Uterus (tissue), 4 donors: Measurements from ENCODE around the gene STAC2. TPM values are rescaled to one million over a fixed set of nuclear protein-coding genes. Genes with fewer than 3 reads are reported as not detected.

ENCODE experiments used
- DNase-seq, 2 donors: peaks; one replicate each; pipeline ENCODE4 v3.0.0-alpha.2; 2019 to 2020
- H3K27ac ChIP-seq, 2 donors: fragments of 200-600 bp; sonication (generic); 1 replicate in 1 of 2; 2 replicates in 1 of 2; pipeline ENCODE4 v1.5.1; 2016 to 2018
- H3K27me3 ChIP-seq, 2 donors: fragments of 200-600 bp; sonication (generic); one replicate each; pipeline ENCODE4 v1.5.1; 2018 to 2019; ENCODE audit warnings: control low read depth in 1 of 2
- H3K36me3 ChIP-seq, 2 donors: fragments of 200-600 bp; sonication (generic); one replicate each; pipeline ENCODE4 v1.5.1; 2019; ENCODE audit warnings: control low read depth in 1 of 2
- H3K4me1 ChIP-seq, 2 donors: fragments of 200-600 bp; sonication (generic); one replicate each; pipeline ENCODE4 v1.5.1; 2018 to 2019; ENCODE audit warnings: control low read depth in 1 of 2
- H3K4me3 ChIP-seq, 2 donors: fragments of 200-600 bp; sonication (generic); 1 replicate in 1 of 2; 2 replicates in 1 of 2; pipeline ENCODE4 v1.5.1; 2018 to 2019; ENCODE audit warnings: mild to moderate bottlenecking in 1 of 2
- H3K9me3 ChIP-seq, 2 donors: fragments of 200-600 bp; sonication (generic); one replicate each; pipeline ENCODE4 v1.5.1; 2019; ENCODE audit warnings: control low read depth in 1 of 2
- CTCF ChIP-seq, 4 experiments: fragments of 200-600 bp in 2 of 4; fragments of 450-650 bp in 2 of 4; sonication (generic) in 2 of 4; IDR thresholded peaks; one replicate each; pipeline ENCODE4 v1.5.1; 2016 to 2019; ENCODE audit warnings: antibody characterized with exemption in 4 of 4, mild to moderate bottlenecking in 2 of 4, moderate library complexity in 1 of 4
- POLR2A ChIP-seq, 2 donors: fragments of 450-650 bp; IDR thresholded peaks; one replicate each; pipeline ENCODE4 v1.6.1; 2016; ENCODE audit warnings: antibody characterized with exemption in 2 of 2, mild to moderate bottlenecking in 1 of 2, moderate library complexity in 1 of 2
- intact Hi-C: fragments of 100-400 bp; cut with DNase I; formaldehyde crosslinking; loops from one replicate; pipeline ENCODE4 v1.15.1; 2023; ENCODE audit warnings: low total_unique reads
- total RNA-seq, 4 donors: library from RNA; depleted of rRNA in 3 of 4; stranded (reverse); fragments of >200 nt in 3 of 4; gene quantifications; one replicate each; pipeline versions ENCODE4 v1.1.0 to v1.2.4, GENCODE V29; 2014 to 2023
- donor health status: DM: yes; HTN: yes; CAD: no.

The STAC2 gene
- total RNA-seq, 4 donors from 2014 or later: 0.59 to 14.4 (median 1.1) TPM

- TF ChIP-seq POLR2A (IDR thresholded peaks at IDR 0.05) (no peak), CTCF (IDR thresholded peaks at IDR 0.05) (no peak)
- no peak for DNase-seq
- intact Hi-C loops: no loop called here
- no peaks in the 10 kb centered on the region for H3K36me3 ChIP-seq
- no peak overlapping the region for H3K4me3 ChIP-seq
- H3K9me3 ChIP-seq: no peaks in the 10 kb centered on the region
- no peaks in the 10 kb centered on the region for H3K4me1 ChIP-seq
- H3K27me3 ChIP-seq: no peaks in the 10 kb centered on the region
- H3K27ac ChIP-seq: no peak overlapping the region
Observed at GRCh38 chr17:39173526-39174274, 52.0 kb downstream of the STAC2 start.

GRCh38 chr17:39173080-39173479 lies 52.7 kb downstream of the STAC2 start:
- Histone ChIP-seq H3K36me3 (no peaks in the 10 kb centered on the region), H3K9me3 (no peaks in the 10 kb centered on the region), H3K27me3 (no peaks in the 10 kb centered on the region), H3K27ac (no peak overlapping the region), H3K4me1 (no peaks in the 10 kb centered on the region), H3K4me3 (no peak overlapping the region)
- intact Hi-C loops: no loop called here
- no peak for DNase-seq
- TF ChIP-seq POLR2A (IDR thresholded peaks at IDR 0.05) (no peak), CTCF (IDR thresholded peaks at IDR 0.05) (no peak)

- no peaks in the 10 kb centered on the region for H3K36me3 ChIP-seq
- no peak overlapping the region for H3K4me3 ChIP-seq
- no peak overlapping the region for H3K27ac ChIP-seq
- intact Hi-C loops: no loop called here
- H3K27me3 ChIP-seq: no peaks in the 10 kb centered on the region
- DNase-seq: no peak
- H3K9me3 ChIP-seq: no peaks in the 10 kb centered on the region
- H3K4me1 ChIP-seq: no peaks in the 10 kb centered on the region
- TF ChIP-seq CTCF (IDR thresholded peaks at IDR 0.05): no peak
- no peak for TF ChIP-seq POLR2A (IDR thresholded peaks at IDR 0.05)
Observed at GRCh38 chr17:39171933-39172332, 53.8 kb downstream of the STAC2 start.

- no peaks in the 10 kb centered on the region for H3K27me3 ChIP-seq
- H3K4me3 ChIP-seq: no peak overlapping the region
- no peak for DNase-seq
- no peaks in the 10 kb centered on the region for H3K9me3 ChIP-seq
- no peaks in the 10 kb centered on the region for H3K36me3 ChIP-seq
- intact Hi-C loops: no loop called here
- no peak for TF ChIP-seq POLR2A (IDR thresholded peaks at IDR 0.05)
- TF ChIP-seq CTCF (IDR thresholded peaks at IDR 0.05): no peak
- H3K4me1 ChIP-seq: no peaks in the 10 kb centered on the region
- no peak overlapping the region for H3K27ac ChIP-seq
Observed at GRCh38 chr17:39170558-39170957, 55.2 kb downstream of the STAC2 start.

GRCh38 chr17:39170109-39170508 lies 55.6 kb downstream of the STAC2 start:
- H3K27ac ChIP-seq: no peak overlapping the region
- no peak for TF ChIP-seq CTCF (IDR thresholded peaks at IDR 0.05)
- TF ChIP-seq POLR2A (IDR thresholded peaks at IDR 0.05): no peak
- H3K4me3 ChIP-seq: no peak overlapping the region
- H3K4me1 ChIP-seq: no peaks in the 10 kb centered on the region
- intact Hi-C loops: no loop called here
- no peak for DNase-seq
- H3K27me3 ChIP-seq: no peaks in the 10 kb centered on the region
- no peaks in the 10 kb centered on the region for H3K36me3 ChIP-seq
- H3K9me3 ChIP-seq: no peaks in the 10 kb centered on the region
